Activated naive CD4-positive, alpha-beta T cell treated with anti-CD3 and anti-CD28 coated beads, Interleukin-2, amount 10 ng/mL, durations not matched to agents 7 days and 5 days (primary cell): ENCODE results near the gene CHAT.
A peak's percentile ranks its signal among the peaks of the same experiment; 100 is the strongest.

Experiments used
- CTCF ChIA-PET: fragments of 350-600 bp; sonication (Branson Sonifier 250); formaldehyde crosslinking; loops from one replicate; lab custom pipeline; 2021; ENCODE audit warnings: antibody characterized with exemption; lab: Charles Lee
- DNase-seq: peaks from one replicate; pipeline ENCODE4 v3.0.0-alpha.2; 2020
- H3K27ac Mint-ChIP-seq: one replicate; pipeline ENCODE4 v1.8.0; 2021; ENCODE audit warnings: mild to moderate bottlenecking, moderate library complexity, mixed read lengths
- H3K27me3 Mint-ChIP-seq: one replicate; pipeline ENCODE4 v1.8.0; 2021; ENCODE audit warnings: mild to moderate bottlenecking, mixed read lengths
- H3K36me3 Mint-ChIP-seq: one replicate; pipeline ENCODE4 v1.8.0; 2021; ENCODE audit warnings: mixed read lengths
- H3K4me1 Mint-ChIP-seq: one replicate; pipeline ENCODE4 v1.8.0; 2021; ENCODE audit warnings: mixed read lengths
- H3K4me3 Mint-ChIP-seq: one replicate; pipeline ENCODE4 v1.8.0; 2021; ENCODE audit warnings: mild to moderate bottlenecking, moderate library complexity, mixed read lengths
- H3K9me3 Mint-ChIP-seq: one replicate; pipeline ENCODE4 v1.8.0; 2021; ENCODE audit warnings: mixed read lengths

The CHAT gene

DNA sequence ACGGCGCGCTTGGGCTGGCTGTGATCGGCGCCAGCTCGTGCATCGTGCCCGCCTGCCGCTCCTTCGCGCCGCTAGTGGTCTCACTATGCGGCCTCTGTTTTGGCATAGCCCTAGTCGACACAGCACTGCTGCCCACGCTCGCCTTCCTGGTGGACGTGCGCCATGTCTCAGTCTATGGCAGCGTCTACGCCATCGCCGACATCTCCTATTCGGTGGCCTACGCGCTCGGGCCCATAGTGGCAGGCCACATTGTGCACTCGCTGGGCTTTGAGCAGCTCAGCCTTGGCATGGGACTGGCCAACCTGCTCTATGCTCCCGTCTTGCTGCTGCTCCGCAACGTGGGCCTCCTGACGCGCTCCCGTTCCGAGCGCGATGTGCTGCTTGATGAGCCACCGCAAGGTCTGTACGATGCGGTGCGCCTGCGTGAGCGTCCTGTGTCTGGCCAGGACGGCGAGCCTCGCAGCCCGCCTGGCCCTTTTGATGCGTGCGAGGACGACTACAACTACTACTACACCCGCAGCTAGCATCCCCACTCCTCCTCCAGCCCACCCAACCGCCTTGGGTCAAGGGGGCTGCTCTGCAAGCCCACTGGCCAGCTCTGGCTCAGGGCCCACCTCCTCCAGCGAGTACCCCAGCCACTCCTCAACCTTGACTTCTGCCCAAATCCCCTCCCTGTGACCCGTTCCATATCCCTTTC is 1.9 kb upstream of the CHAT start:
- Mint-ChIP-seq H3K36me3 (peaks cover 8% of the 10 kb centered on the region), H3K9me3 (peaks cover 7% of the 10 kb centered on the region), H3K27me3 (peaks cover 100% of the 10 kb centered on the region), H3K4me3 (no peak overlapping the region), H3K27ac (peak overlapping the region; percentile 87), H3K4me1 (peaks cover 4% of the 10 kb centered on the region)
- CTCF ChIA-PET: no interaction called here
- no peak for DNase-seq

DNA sequence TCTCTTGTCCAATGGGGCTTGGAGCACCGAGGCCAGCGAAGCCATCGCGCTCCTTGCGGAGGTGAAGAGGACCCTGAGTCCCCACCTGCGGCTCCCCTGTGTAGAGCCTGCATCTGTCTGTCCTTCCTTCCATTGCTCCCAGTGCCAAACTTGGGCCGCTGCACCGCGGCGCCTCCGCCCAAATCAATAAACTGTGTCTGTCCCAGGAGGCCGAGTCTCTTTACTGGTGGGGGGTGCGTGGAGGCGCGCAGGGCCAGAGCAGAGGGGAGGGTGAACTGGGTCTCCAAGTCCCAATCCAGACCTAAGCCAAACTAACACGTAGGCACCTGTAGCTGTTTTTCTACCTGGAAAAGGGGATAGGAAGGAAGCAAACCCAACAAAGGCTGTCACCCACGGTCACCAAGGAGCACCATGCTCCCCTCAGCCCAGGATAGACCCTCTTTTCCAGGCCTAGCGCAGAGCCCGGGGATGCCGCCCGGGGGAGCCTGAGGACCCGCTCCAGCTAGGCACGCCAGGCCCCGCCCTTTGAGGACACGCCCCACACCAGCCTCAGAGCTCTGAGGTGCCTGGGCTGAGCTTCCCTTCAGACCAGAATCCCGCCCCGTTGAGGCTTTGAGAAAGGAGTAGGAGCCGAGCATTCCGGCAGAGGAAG is 1.2 kb upstream of the CHAT start:
- Mint-ChIP-seq H3K27ac (peak overlapping the region; percentile 87), H3K4me3 (no peak overlapping the region), H3K27me3 (peaks cover 100% of the 10 kb centered on the region), H3K9me3 (peaks cover 7% of the 10 kb centered on the region), H3K36me3 (peaks cover 8% of the 10 kb centered on the region), H3K4me1 (peaks cover 4% of the 10 kb centered on the region)
- CTCF ChIA-PET: no interaction called here
- DNase-seq: no peak

DNA sequence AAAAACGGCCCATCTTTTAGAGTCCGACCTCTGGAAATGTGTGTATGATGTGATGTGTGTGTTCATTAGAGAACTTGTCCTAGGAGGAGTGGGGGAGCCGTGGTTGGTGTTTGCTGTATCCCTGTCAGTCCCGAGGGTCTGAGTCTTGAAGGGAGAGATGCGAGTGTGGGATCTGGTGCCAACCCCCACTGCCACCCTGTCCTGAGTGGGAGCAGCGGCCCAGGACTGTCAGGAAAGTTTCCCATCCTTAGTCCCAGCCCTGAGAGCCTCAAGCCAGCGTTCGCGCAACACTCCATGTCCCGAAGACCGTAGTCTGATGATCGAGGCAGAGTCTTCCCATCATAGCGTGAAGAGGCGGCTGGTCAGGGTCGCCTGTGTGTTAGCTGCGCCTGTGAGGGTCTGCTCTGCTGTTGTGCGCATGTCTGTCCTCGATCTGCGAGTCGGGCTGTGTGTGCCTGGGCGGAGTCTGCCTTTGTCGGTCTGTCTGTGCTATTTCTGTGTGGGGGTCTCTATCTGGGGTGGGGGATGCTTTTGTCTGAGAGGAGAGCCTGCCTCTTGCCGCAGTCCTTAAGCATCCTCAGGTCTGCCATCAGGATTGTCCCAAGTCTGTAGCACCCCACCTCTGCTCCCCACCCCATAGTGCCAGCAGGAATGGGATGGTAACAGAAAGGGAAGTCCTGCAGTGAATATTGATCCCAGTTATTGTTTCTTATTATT is 514 bp upstream of the CHAT start:
- peaks cover 7% of the 10 kb centered on the region for H3K9me3 Mint-ChIP-seq
- CTCF ChIA-PET: no interaction called here
- H3K27ac Mint-ChIP-seq: no peak overlapping the region
- peaks cover 4% of the 10 kb centered on the region for H3K4me1 Mint-ChIP-seq
- DNase-seq: no peak
- peaks cover 8% of the 10 kb centered on the region for H3K36me3 Mint-ChIP-seq
- H3K27me3 Mint-ChIP-seq: peaks cover 97% of the 10 kb centered on the region
- H3K4me3 Mint-ChIP-seq: no peak overlapping the region

DNA sequence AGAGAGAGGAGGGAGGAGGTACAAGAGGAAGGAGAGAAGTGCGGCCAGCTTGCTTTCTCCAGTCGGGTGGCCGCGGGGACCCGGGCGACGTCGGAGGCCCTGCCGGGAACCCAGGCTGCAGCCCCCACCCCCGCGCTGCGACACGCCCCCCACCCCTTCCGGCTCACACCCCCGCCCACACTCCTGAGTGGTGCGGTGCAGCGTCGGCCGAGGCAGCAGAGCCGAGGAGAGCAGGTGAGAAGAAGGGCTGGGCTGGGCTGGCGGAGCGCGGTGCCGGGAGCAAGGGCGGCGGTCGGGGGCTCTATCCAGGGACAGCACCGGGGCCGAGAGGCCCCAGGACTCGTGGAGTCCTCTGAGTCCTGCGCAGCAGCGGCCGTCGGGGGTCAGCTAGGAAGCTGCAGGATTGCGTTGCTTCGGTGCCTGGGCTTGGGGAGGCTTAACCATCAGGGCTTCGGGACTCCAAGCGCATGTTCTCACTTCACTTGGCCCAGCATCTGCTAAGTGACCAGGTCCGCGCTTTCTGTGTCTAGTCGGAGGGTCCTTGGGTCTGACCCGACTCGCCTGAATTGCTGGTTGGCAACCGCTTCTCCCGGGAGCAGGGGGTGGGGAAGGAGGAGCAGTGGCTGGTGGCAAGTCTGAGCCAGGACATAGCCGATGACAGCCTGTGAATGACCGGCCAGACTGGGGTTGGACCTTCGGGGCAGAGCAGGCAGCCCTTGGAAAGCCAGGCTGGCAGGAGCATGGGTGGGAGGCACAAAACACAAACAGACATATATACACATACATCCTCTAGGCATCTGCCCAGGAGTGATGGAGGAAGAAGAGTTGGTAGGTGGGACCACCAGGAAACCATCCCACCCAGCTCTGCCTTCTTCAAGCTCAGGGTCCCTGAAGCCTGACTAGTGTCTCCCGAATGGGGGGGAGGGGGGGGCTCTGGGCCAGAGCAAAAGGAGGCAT is 683 bp downstream of the CHAT start:
- no peak overlapping the region for H3K27ac Mint-ChIP-seq
- no peak overlapping the region for H3K4me3 Mint-ChIP-seq
- H3K27me3 Mint-ChIP-seq: peaks cover 94% of the 10 kb centered on the region
- H3K36me3 Mint-ChIP-seq: peaks cover 8% of the 10 kb centered on the region
- no peak for DNase-seq
- CTCF ChIA-PET: no interaction called here
- peaks cover 7% of the 10 kb centered on the region for H3K9me3 Mint-ChIP-seq
- peaks cover 4% of the 10 kb centered on the region for H3K4me1 Mint-ChIP-seq

DNA sequence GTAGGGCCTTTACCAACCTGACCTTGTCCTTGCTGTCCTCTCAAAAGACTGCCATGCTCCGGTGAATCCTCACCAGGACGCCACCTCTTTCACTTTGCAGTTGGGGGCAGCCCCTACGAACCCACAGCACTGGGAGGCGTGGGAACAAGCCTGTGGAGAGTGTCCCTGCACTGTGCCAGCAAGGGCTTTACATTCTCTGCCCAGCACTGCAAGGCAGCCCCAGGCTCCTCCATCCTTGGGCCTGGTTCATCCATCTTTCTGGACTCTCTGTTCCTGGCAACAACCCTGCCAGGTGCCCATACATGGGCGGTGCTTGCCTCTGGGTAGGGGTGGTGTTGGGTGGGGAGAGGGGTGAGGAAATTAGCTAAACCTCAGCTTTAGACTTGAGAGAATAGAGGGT is 1.4 kb downstream of the CHAT start:
- H3K4me1 Mint-ChIP-seq: peaks cover 4% of the 10 kb centered on the region
- DNase-seq: no peak
- peak overlapping the region; percentile 71 for H3K27ac Mint-ChIP-seq
- peaks cover 8% of the 10 kb centered on the region for H3K36me3 Mint-ChIP-seq
- H3K27me3 Mint-ChIP-seq: peaks cover 88% of the 10 kb centered on the region
- CTCF ChIA-PET: no interaction called here
- H3K9me3 Mint-ChIP-seq: peaks cover 7% of the 10 kb centered on the region
- H3K4me3 Mint-ChIP-seq: no peak overlapping the region

DNA sequence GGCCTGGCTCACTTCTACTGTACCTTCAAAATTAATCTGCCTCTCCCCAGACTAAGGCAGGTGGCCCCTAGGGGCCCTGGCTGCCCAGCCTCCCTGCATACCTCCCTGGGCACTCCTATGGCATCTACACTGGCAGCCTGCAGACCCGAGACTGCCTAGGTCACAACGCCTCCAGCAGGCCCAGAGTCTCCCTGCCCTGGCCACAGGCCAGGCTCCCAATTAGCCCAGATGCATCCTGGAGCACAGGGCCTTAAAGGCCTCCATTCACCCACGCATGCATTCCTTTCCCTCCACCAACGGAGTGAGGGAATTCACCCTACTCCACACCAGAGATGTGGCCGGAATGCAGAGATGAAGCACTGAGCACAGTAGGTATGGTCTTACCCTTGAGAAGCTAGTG is 1.9 kb downstream of the CHAT start:
- H3K27me3 Mint-ChIP-seq: peaks cover 86% of the 10 kb centered on the region
- H3K36me3 Mint-ChIP-seq: peaks cover 8% of the 10 kb centered on the region
- CTCF ChIA-PET: no interaction called here
- H3K4me3 Mint-ChIP-seq: no peak overlapping the region
- no peak for DNase-seq
- H3K9me3 Mint-ChIP-seq: peaks cover 7% of the 10 kb centered on the region
- H3K27ac Mint-ChIP-seq: no peak overlapping the region
- H3K4me1 Mint-ChIP-seq: peaks cover 4% of the 10 kb centered on the region

DNA sequence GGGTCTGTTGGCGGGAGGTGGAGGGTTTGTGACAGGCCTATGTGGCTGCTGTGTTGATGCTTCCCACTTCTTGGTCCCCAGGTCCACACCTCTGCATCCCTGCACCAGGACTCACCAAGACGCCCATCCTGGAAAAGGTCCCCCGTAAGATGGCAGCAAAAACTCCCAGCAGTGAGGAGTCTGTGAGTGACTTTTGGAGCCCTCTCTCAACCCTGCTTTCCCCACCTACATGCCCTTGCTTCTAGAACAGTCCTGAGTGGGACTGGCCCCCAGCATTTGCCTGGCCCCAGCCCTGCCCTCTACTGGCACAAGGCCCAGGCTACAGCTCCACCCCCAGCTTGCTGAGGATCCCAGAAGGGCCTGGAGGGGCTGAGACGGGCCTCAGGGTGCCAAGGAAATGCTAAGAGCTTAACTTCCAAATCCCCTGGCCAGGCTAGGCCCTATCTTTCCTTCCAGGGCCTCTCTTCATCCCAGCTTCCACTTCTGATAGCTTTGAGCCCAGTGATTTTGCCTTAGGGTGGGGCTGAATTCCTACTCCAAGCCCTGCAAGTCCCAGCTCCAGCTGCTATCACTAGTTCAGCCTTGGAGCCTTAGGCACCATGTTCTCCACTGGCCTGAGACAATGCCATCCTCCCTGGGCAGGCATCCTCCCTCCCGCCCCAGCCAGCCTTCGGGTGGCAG is 2.7 kb downstream of the CHAT start:
- CTCF ChIA-PET: no interaction called here
- peaks cover 4% of the 10 kb centered on the region for H3K4me1 Mint-ChIP-seq
- peaks cover 80% of the 10 kb centered on the region for H3K27me3 Mint-ChIP-seq
- H3K36me3 Mint-ChIP-seq: peaks cover 8% of the 10 kb centered on the region
- DNase-seq: no peak
- H3K9me3 Mint-ChIP-seq: peaks cover 5% of the 10 kb centered on the region
- H3K27ac Mint-ChIP-seq: no peak overlapping the region
- no peak overlapping the region for H3K4me3 Mint-ChIP-seq

DNA sequence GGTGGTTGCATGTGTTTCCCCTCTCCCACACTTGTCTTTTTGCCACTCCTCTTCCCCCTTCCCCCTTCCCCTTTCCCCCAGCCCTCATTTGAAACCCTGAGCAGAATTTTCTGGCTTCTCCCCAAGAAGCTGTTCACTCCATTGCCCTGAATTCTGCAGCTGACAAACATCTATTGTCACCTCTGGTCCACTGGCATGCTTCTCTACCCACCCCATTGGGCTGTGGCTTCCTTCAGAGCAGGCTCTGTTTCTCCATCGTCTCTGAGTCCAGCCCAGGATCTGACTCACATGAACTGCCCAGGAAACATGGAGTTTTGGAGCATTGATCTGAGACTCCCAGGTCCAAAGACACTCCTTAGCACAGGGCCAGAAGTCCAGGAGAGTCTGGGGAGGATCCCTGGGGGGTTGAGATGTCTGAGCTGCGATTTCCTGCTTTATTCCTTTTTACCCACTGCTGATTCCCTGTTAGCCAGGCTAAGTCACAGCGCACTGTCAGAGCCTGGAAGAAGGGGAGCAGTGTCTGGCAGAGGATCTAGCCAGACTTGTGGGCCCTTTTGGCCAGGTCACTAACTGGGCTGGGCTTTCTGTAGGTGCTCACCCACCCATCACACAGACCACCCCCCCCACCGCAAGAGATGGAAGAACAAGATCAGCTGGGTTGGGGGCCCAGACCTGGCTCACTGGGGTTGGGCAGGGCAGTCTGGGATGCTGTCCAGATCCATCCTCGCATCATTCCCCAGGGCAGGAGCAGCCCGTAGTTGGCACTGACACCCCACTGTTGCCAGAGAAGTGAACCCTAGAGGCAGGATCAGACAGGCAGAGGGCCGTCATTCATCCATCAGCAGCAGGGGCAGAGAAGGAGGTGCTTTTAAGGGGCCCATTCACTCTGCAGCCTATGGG is 3.5 kb downstream of the CHAT start:
- H3K27me3 Mint-ChIP-seq: peaks cover 74% of the 10 kb centered on the region
- no peak overlapping the region for H3K4me3 Mint-ChIP-seq
- peaks cover 1% of the 10 kb centered on the region for H3K36me3 Mint-ChIP-seq
- H3K9me3 Mint-ChIP-seq: no peaks in the 10 kb centered on the region
- H3K27ac Mint-ChIP-seq: no peak overlapping the region
- peak; percentile 7 for DNase-seq
- H3K4me1 Mint-ChIP-seq: peaks cover under 1% of the 10 kb centered on the region
- CTCF ChIA-PET: no interaction called here

DNA sequence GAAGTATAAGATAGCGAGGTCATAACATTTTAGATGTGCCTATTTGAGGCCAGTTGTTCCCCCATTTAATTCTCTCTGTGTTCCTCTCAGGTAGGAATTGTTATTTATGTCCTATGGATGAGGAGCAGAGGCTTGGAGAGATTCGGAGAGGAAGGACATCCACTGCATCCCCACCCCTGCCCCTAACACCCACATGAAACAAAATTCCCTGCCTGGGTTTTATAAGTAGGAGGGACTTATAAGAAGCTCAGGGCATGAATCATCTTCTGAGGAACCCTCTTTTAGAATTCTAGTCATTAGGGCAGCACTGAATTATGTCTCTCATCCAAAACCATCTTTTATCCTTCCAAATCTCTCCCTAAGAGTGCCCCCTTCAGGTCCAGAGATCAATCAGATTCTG is 5.0 kb downstream of the CHAT start:
- CTCF ChIA-PET: no interaction called here
- Mint-ChIP-seq H3K27ac (no peak overlapping the region), H3K4me1 (no peaks in the 10 kb centered on the region), H3K27me3 (peaks cover 60% of the 10 kb centered on the region), H3K36me3 (no peaks in the 10 kb centered on the region), H3K9me3 (no peaks in the 10 kb centered on the region), H3K4me3 (no peak overlapping the region)
- DNase-seq: no peak

DNA sequence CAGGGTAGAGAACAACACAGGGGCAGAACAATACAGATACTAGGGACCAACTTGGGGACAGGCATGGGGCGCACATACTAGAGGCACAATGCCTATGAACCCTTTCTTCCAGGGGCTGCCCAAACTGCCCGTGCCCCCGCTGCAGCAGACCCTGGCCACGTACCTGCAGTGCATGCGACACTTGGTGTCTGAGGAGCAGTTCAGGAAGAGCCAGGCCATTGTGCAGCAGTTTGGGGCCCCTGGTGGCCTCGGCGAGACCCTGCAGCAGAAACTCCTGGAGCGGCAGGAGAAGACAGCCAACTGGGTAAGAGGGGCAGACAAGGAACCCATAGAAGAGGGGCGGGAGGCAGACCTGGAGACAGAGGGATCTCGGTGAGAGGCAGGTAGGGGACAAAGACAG is 5.8 kb downstream of the CHAT start:
- CTCF ChIA-PET: no interaction called here
- no peak for DNase-seq
- Mint-ChIP-seq H3K27me3 (peaks cover 52% of the 10 kb centered on the region), H3K36me3 (no peaks in the 10 kb centered on the region), H3K4me1 (no peaks in the 10 kb centered on the region), H3K27ac (no peak overlapping the region), H3K9me3 (no peaks in the 10 kb centered on the region), H3K4me3 (no peak overlapping the region)

DNA sequence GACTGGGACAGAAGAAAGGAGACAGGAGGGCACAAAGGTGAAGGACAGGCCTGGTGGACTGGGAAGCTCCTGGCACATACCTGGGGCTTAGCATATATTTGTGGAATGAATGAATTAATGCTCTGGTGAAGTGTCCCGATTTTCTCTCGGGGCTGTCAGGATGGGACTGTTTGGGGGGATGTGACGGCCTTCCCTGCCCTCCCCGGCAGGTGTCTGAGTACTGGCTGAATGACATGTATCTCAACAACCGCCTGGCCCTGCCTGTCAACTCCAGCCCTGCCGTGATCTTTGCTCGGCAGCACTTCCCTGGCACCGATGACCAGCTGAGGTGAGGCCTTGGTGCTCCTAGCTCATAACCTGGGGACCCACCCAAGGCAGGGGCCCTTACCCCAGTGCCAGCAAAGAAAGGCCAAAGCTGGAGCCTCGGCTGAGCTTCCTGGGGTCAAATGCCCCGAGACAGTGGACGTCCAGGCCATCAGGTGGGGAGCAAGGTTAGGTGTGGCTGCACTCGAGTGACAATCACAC is 6.5 kb downstream of the CHAT start:
- H3K9me3 Mint-ChIP-seq: no peaks in the 10 kb centered on the region
- CTCF ChIA-PET: no interaction called here
- no peak for DNase-seq
- no peaks in the 10 kb centered on the region for H3K36me3 Mint-ChIP-seq
- H3K4me3 Mint-ChIP-seq: no peak overlapping the region
- peaks cover 44% of the 10 kb centered on the region for H3K27me3 Mint-ChIP-seq
- no peak overlapping the region for H3K27ac Mint-ChIP-seq
- H3K4me1 Mint-ChIP-seq: no peaks in the 10 kb centered on the region

DNA sequence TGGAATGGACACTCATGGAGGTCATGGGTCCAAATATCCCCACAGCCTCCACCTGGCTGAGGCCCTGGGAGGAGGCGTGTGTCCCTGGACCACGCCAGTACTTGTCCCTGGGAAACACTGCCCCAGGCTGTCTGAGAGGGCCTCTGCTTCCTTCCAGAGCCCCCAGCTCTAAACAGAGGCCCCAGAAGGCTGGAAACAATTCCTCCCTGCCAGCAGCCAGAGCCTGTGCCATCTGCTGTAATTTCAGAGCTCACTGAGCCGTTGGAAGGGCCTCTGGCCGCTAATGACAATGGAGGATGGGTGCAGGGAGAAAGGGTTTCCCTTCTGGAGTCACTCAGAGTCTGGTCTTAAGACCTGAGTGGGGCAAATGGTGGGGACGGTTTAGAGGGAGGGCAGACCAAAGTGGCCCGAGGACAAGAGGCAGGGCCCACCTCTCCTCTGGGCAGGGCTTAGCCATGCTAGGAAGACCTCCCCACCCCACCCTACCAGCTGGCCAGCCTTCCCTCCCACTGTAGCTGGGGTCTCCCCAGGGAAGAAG is 7.1 kb downstream of the CHAT start:
- CTCF ChIA-PET: no interaction called here
- Mint-ChIP-seq H3K4me3 (no peak overlapping the region), H3K9me3 (no peaks in the 10 kb centered on the region), H3K27ac (no peak overlapping the region), H3K36me3 (no peaks in the 10 kb centered on the region), H3K27me3 (peaks cover 39% of the 10 kb centered on the region), H3K4me1 (no peaks in the 10 kb centered on the region)
- DNase-seq: no peak
